GM19023 (cell line): ENCODE measurements around the gene SPHK1.
"Not testable (repeated sequence)": the region's sequence is repeated elsewhere in the genome, so short reads cannot be mapped to it uniquely, and the experiment has no call there.

Source experiments
- ATAC-seq: cut with Tn5 transposase; IDR thresholded peaks from one replicate; pipeline ENCODE4 v1.9.1; 2021; ENCODE audit warnings: mild to moderate bottlenecking, moderate library complexity; ENCODE audit not compliant: unreplicated experiment

Gene SPHK1

GRCh38 chr17:76384222-76384986, at the start of gene SPHK1:
SPHK1 (plus strand) TSS chr17:76384609; CDS start chr17:76385645, 1,036 bp downstream.
- peak; percentile 55 for ATAC-seq

GRCh38 chr17:76335716-76336381, 48.6 kb upstream of the SPHK1 start:
- no peak for ATAC-seq

- no peak for ATAC-seq
These were observed 47.5 kb upstream of the SPHK1 start for GRCh38 chr17:76336756-76337412.

GRCh38 chr17:76337413-76337777, 47.0 kb upstream of the SPHK1 start:
- no peak for ATAC-seq

- ATAC-seq, result no peak
These were observed 43.1 kb upstream of the SPHK1 start for GRCh38 chr17:76341301-76341700.

- ATAC-seq, result no peak
These were observed 41.3 kb upstream of the SPHK1 start for GRCh38 chr17:76343106-76343505.

GRCh38 chr17:76345377-76345974, 38.9 kb upstream of the SPHK1 start:
- no peak for ATAC-seq

GRCh38 chr17:76346936-76347335, 37.5 kb upstream of the SPHK1 start:
- not testable (repeated sequence) for ATAC-seq

- ATAC-seq, result no peak
These were observed 33.9 kb upstream of the SPHK1 start for GRCh38 chr17:76350463-76350862.

- ATAC-seq, result no peak
These were observed 32.8 kb upstream of the SPHK1 start for GRCh38 chr17:76351526-76352071.

GRCh38 chr17:76353004-76353598, 31.3 kb upstream of the SPHK1 start:
- ATAC-seq, result peak; percentile 28

- ATAC-seq, result peak; percentile 91
These were observed 30.7 kb upstream of the SPHK1 start, which contains the start of gene PRPSAP1 for GRCh38 chr17:76353599-76354316. PRPSAP1 (minus strand) TSS chr17:76353916; CDS start chr17:76353703, 213 bp downstream.

GRCh38 chr17:76354317-76354729, 30.1 kb upstream of the SPHK1 start:
- no peak for ATAC-seq

- ATAC-seq, result no peak
These were observed 29.6 kb upstream of the SPHK1 start for GRCh38 chr17:76354747-76355310.

GRCh38 chr17:76356803-76357456, 27.5 kb upstream of the SPHK1 start:
- ATAC-seq, result no peak

- ATAC-seq, result no peak
These were observed 26.7 kb upstream of the SPHK1 start for GRCh38 chr17:76357597-76358158.

- ATAC-seq, result no peak
These were observed 25.0 kb upstream of the SPHK1 start for GRCh38 chr17:76359375-76359774.

GRCh38 chr17:76359776-76360175, 24.6 kb upstream of the SPHK1 start:
- not testable (repeated sequence) for ATAC-seq

- ATAC-seq, result no peak
These were observed 23.9 kb upstream of the SPHK1 start for GRCh38 chr17:76360461-76360860.
